A673 (cell line): ENCODE measurements around the gene MRPL52.

Source experiments
- EZH2 ChIP-seq: fragments of 200-600 bp; sonication (generic); IDR thresholded peaks from 2 replicates; pipeline ENCODE4 v1.6.1; 2017; ENCODE audit warnings: borderline replicate concordance, low read depth, mild to moderate bottlenecking, mixed read lengths, antibody characterized with exemption, low read length; ENCODE audit not compliant: poor library complexity, severe bottlenecking
- TF ChIP-seq, protein P1 (sequence below): fragments of 300-800, 200-600 bp; sonication (generic); conservative IDR thresholded peaks from 2 replicates; pipeline ENCODE4 v1.5.1; 2017; ENCODE audit warnings: low read depth, mild to moderate bottlenecking, antibody characterized with exemption, low read length, moderate library complexity, mixed read lengths

DNA sequence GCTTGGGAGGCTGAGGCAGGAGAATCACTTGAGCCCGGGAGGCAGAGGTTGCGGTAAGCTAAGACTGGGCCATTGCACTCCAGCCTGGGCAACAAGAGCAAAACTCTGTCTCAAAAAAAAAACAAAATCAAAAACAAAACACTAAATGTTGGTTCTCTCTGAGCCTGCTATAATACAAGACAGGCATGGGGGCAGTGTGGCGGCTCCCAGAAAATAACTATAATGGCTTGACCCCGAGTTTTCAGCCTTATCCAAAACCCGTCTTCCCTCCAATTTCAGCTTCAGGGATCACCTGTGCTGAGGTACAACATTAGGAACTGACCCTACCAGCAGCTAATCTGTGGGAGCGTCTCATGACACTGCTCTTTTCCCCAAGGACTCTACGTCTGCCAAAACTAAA is 15.3 kb upstream of the MRPL52 start:
- TF ChIP-seq, protein P1, sequence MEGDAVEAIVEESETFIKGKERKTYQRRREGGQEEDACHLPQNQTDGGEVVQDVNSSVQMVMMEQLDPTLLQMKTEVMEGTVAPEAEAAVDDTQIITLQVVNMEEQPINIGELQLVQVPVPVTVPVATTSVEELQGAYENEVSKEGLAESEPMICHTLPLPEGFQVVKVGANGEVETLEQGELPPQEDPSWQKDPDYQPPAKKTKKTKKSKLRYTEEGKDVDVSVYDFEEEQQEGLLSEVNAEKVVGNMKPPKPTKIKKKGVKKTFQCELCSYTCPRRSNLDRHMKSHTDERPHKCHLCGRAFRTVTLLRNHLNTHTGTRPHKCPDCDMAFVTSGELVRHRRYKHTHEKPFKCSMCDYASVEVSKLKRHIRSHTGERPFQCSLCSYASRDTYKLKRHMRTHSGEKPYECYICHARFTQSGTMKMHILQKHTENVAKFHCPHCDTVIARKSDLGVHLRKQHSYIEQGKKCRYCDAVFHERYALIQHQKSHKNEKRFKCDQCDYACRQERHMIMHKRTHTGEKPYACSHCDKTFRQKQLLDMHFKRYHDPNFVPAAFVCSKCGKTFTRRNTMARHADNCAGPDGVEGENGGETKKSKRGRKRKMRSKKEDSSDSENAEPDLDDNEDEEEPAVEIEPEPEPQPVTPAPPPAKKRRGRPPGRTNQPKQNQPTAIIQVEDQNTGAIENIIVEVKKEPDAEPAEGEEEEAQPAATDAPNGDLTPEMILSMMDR: no peak
- no peak for TF ChIP-seq EZH2
